HFFc6 (cell line): ENCODE data around the gene PTPRD. TPM values are rescaled to one million over a fixed set of nuclear protein-coding genes. Genes with fewer than 3 reads are reported as not detected.

Experiments used
- DNase-seq: peaks from one replicate; pipeline ENCODE4 v3.0.0-alpha.2; 2018
- H3K27ac Mint-ChIP-seq: 2 replicates; pipeline ENCODE4 v1.8.0; 2020; ENCODE audit warnings: mild to moderate bottlenecking, mixed read lengths
- H3K27me3 Mint-ChIP-seq: 2 replicates; pipeline ENCODE4 v1.8.0; 2021; ENCODE audit warnings: mild to moderate bottlenecking, moderate library complexity, mixed read lengths; ENCODE audit not compliant: insufficient read depth
- H3K36me3 Mint-ChIP-seq: 2 replicates; pipeline ENCODE4 v1.8.0; 2021; ENCODE audit warnings: low read depth, mixed read lengths
- H3K4me1 Mint-ChIP-seq: 2 replicates; pipeline ENCODE4 v1.8.0; 2020; ENCODE audit warnings: low read depth, mixed read lengths
- H3K4me3 Mint-ChIP-seq: 2 replicates; pipeline ENCODE4 v1.8.0; 2020; ENCODE audit warnings: mild to moderate bottlenecking, moderate library complexity, mixed read lengths
- H3K9me3 Mint-ChIP-seq: 2 replicates; pipeline ENCODE4 v1.8.0; 2020; ENCODE audit warnings: mild to moderate bottlenecking, mixed read lengths
- total RNA-seq, 6 experiments: library from RNA; stranded (reverse); fragmentation: NEBNext Ultra II Directional; extraction: Animal tissue kit (Norgen Biotek cat#: 25700); gene quantifications; 2 replicates in 1 of 6; 3 replicates in 5 of 6; pipeline ENCODE4 v1.2.3, GENCODE V29; 2021
- TF ChIP-seq, protein P1 (sequence below): fragments of 200-600 bp; sonication (generic); IDR thresholded peaks from 2 replicates; pipeline ENCODE4 v1.5.0; 2021; ENCODE audit warnings: antibody characterized with exemption, mild to moderate bottlenecking

Gene PTPRD
- total RNA-seq, 6 experiments from 2014 or later: not detected

DNA sequence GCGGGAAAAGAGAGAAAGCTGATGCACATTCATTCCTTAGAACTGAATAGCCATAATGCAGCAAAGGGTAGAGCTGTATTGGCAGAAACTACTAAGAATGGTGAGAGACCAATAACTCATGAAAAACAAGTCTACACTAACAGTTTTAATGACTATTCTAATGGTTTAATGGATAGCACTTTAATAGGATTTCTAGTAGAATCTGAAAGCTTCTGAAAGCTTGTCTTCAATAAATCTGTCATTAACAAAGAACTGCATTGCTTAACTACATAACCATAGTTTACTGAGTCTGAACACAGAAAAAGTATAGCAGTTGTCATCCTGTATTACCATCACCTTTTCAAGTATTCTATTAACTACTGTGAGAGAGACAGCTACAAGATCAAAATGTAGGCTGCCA, 2195.5 kb downstream of the PTPRD start:
- Mint-ChIP-seq H3K4me1 (no peaks in the 10 kb centered on the region), H3K27me3 (no peaks in the 10 kb centered on the region)
- TF ChIP-seq, protein P1, sequence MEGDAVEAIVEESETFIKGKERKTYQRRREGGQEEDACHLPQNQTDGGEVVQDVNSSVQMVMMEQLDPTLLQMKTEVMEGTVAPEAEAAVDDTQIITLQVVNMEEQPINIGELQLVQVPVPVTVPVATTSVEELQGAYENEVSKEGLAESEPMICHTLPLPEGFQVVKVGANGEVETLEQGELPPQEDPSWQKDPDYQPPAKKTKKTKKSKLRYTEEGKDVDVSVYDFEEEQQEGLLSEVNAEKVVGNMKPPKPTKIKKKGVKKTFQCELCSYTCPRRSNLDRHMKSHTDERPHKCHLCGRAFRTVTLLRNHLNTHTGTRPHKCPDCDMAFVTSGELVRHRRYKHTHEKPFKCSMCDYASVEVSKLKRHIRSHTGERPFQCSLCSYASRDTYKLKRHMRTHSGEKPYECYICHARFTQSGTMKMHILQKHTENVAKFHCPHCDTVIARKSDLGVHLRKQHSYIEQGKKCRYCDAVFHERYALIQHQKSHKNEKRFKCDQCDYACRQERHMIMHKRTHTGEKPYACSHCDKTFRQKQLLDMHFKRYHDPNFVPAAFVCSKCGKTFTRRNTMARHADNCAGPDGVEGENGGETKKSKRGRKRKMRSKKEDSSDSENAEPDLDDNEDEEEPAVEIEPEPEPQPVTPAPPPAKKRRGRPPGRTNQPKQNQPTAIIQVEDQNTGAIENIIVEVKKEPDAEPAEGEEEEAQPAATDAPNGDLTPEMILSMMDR: no peak

GRCh38 chr9:8412327-8412726, 2200.5 kb downstream of the PTPRD start:
- Mint-ChIP-seq H3K4me3 (no peak overlapping the region), H3K36me3 (no peaks in the 10 kb centered on the region), H3K27me3 (no peaks in the 10 kb centered on the region), H3K27ac (no peak overlapping the region), H3K4me1 (no peaks in the 10 kb centered on the region), H3K9me3 (peaks cover 32% of the 10 kb centered on the region)
- TF ChIP-seq, protein P1: no peak
- no peak for DNase-seq

More for the DNA sequence above, 2195.5 kb downstream of the PTPRD start:
- Mint-ChIP-seq H3K9me3 (peaks cover 32% of the 10 kb centered on the region), H3K36me3 (no peaks in the 10 kb centered on the region), H3K4me3 (no peak overlapping the region), H3K27ac (no peak overlapping the region)
- no peak for DNase-seq

- H3K9me3 Mint-ChIP-seq: peaks cover 46% of the 10 kb centered on the region
- no peak overlapping the region for H3K27ac Mint-ChIP-seq
- TF ChIP-seq, protein P1: no peak
- DNase-seq: no peak
- H3K4me1 Mint-ChIP-seq: no peaks in the 10 kb centered on the region
- no peaks in the 10 kb centered on the region for H3K27me3 Mint-ChIP-seq
- H3K4me3 Mint-ChIP-seq: no peak overlapping the region
- H3K36me3 Mint-ChIP-seq: peaks cover 5% of the 10 kb centered on the region
Measured at GRCh38 chr9:8408575-8409190, 2204.1 kb downstream of the PTPRD start.

- TF ChIP-seq, protein P1: no peak
- H3K9me3 Mint-ChIP-seq: peaks cover 53% of the 10 kb centered on the region
- peaks cover 5% of the 10 kb centered on the region for H3K36me3 Mint-ChIP-seq
- H3K4me1 Mint-ChIP-seq: no peaks in the 10 kb centered on the region
- no peak for DNase-seq
- no peak overlapping the region for H3K27ac Mint-ChIP-seq
- H3K27me3 Mint-ChIP-seq: no peaks in the 10 kb centered on the region
- no peak overlapping the region for H3K4me3 Mint-ChIP-seq
Measured at GRCh38 chr9:8401961-8402705, 2210.7 kb downstream of the PTPRD start.

DNA sequence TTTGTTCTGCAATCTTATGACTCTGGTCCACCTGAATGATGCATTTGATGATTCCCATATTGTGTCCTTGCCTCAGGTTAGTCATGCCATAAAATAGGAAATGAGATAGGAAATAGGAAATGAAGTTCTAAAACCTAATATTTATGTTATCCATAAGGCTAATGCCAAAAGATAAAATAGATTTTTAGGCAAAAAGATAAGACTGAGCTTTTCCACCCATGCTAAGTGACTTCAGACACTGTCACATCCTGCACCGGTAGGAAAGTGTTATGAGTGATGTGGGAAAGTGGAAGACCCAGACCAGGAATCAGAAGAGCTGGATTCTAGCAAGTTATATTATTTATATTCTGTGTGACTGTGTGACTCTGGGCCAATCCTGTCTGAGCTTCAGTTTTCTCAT, 2212.4 kb downstream of the PTPRD start:
- H3K4me3 Mint-ChIP-seq: no peak overlapping the region
- no peak overlapping the region for H3K27ac Mint-ChIP-seq
- peaks cover 5% of the 10 kb centered on the region for H3K36me3 Mint-ChIP-seq
- DNase-seq: no peak
- H3K27me3 Mint-ChIP-seq: no peaks in the 10 kb centered on the region
- H3K9me3 Mint-ChIP-seq: peaks cover 51% of the 10 kb centered on the region
- H3K4me1 Mint-ChIP-seq: no peaks in the 10 kb centered on the region
- TF ChIP-seq, protein P1: no peak
